ENCODE data around the gene HS1BP3. TPM values are rescaled to one million over a fixed set of nuclear protein-coding genes. Genes with fewer than 3 reads are reported as not detected.

The HS1BP3 gene
- total and polyA plus RNA-seq, 8 donors, result 9.5 to 16.8 (median 10.8) TPM

DNA sequence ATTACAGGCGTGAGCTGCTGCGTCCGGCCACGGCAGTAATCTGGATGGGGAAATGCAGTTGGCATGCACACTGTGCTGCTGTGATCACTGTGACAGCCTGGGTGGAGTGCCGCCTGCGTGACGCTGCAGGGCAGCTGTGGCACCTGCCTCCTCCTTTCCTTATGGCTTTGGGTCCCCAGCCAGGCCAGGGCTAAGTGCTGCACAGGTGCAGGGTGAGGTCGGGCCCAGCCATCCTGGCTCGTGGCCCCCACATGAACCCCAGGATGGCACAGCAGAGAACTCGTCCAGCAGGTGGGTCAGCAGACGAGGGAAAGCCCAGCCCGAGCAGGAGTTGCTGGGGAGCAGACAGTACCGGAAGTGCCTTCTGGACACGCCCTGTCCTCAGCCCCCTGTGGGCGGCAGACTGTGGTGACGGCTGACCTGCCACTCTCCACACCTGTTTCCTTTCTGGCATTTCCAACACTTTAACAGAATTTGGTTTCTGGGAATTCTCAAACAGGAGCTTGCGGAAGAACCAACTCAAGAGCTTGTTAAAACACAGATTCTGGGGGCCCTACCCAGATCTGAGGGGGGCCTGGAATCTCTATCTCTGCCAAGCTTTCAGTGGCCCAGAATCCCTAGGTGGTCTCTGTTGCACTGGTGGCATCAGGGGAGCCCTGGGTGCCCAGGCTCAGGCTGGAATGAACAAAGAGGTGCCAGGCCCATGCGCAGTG lies 16.9 kb downstream of the HS1BP3 start:
- no peak overlapping the region for H3K4me3 ChIP-seq
- DNase-seq (peak in 5 of 6 donors; percentile 55 to 82 (median 61)), ATAC-seq (peak; percentile 65 to 80 (median 78)), FAIRE-seq (no peak)
- H3K9me3 ChIP-seq, result no peaks in the 10 kb centered on the region
- H3K27me3 ChIP-seq, result no peaks in the 10 kb centered on the region
- H3K4me1 ChIP-seq, result peaks cover 0 to 16% (median 0%) of the 10 kb centered on the region in 3 donors
- TF ChIP-seq, protein P1, sequence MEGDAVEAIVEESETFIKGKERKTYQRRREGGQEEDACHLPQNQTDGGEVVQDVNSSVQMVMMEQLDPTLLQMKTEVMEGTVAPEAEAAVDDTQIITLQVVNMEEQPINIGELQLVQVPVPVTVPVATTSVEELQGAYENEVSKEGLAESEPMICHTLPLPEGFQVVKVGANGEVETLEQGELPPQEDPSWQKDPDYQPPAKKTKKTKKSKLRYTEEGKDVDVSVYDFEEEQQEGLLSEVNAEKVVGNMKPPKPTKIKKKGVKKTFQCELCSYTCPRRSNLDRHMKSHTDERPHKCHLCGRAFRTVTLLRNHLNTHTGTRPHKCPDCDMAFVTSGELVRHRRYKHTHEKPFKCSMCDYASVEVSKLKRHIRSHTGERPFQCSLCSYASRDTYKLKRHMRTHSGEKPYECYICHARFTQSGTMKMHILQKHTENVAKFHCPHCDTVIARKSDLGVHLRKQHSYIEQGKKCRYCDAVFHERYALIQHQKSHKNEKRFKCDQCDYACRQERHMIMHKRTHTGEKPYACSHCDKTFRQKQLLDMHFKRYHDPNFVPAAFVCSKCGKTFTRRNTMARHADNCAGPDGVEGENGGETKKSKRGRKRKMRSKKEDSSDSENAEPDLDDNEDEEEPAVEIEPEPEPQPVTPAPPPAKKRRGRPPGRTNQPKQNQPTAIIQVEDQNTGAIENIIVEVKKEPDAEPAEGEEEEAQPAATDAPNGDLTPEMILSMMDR (IDR thresholded peaks at IDR 0.05), result no peak
- 65 to 66% methylated on average over 18 of the region's 18 CpGs for WGBS, 2 donors
- H3K36me3 ChIP-seq, result peaks cover 0 to 6% (median 0%) of the 10 kb centered on the region in 3 donors
- peak overlapping the region; percentile 57 to 85 (median 74) for H3K27ac ChIP-seq
- intact Hi-C loops (cut with DNase I), result no loop called here

DNA sequence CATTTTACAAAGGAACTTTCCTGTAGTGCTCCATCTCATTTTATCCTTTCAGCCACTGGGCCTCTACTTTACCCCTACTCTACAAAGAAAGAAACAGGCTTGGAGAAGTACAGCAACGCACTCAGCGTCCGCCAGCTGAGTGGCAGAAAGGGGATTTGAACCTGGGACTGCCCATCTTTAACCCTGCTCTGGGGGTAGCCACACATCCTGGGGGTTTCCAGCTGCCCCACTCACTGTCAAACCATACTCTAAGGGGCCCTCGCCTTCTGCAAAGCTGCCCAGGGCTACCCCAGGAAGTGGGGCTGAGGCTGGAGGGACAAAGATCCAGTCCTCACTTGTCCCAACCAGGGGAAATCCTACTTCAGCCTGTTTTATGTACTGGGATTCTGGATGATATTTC lies 17.9 kb downstream of the HS1BP3 start:
- DNase-seq (peak in 1 of 6 donors; percentile 12), ATAC-seq (no peak), FAIRE-seq (no peak)
- H3K36me3 ChIP-seq, result peaks cover 0 to 6% (median 0%) of the 10 kb centered on the region in 3 donors
- 94% methylated on average over 4 of the region's 4 CpGs for WGBS, 2 donors
- H3K4me1 ChIP-seq, result peaks cover 0 to 16% (median 0%) of the 10 kb centered on the region in 3 donors
- TF ChIP-seq, protein P1 (IDR thresholded peaks at IDR 0.05), result no peak
- H3K9me3 ChIP-seq, result no peaks in the 10 kb centered on the region
- peak overlapping the region; percentile 57 to 85 (median 74) for H3K27ac ChIP-seq
- H3K4me3 ChIP-seq, result no peak overlapping the region
- H3K27me3 ChIP-seq, result no peaks in the 10 kb centered on the region
- intact Hi-C loops (cut with DNase I), result no loop called here

DNA sequence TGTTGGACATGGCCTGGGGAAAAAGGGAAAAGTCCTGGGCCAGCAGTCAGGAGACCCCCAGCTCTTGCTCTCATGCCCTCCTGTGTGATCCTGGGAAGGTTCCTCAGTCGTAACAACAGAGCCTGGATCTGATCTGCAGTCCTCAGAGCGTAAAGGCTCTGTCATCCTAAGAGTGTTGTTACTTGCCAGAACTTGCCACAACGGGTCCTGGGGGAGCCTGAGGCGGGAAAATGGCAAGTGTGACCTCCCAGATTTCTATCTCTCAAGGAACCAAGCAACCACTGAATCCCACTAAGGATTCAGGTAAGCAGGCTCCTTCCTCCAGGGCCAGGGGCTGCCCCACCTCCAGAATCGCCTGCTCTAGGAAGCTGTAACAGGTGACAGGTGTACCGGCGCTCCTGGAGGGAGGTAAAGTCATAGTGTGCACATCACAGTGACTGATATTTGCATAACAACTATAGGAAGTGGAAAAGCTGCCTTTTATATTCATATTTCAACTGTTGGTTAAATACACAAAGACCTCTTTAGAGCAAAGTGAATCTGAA lies 18.4 kb downstream of the HS1BP3 start:
- H3K9me3 ChIP-seq, result no peaks in the 10 kb centered on the region

DNA sequence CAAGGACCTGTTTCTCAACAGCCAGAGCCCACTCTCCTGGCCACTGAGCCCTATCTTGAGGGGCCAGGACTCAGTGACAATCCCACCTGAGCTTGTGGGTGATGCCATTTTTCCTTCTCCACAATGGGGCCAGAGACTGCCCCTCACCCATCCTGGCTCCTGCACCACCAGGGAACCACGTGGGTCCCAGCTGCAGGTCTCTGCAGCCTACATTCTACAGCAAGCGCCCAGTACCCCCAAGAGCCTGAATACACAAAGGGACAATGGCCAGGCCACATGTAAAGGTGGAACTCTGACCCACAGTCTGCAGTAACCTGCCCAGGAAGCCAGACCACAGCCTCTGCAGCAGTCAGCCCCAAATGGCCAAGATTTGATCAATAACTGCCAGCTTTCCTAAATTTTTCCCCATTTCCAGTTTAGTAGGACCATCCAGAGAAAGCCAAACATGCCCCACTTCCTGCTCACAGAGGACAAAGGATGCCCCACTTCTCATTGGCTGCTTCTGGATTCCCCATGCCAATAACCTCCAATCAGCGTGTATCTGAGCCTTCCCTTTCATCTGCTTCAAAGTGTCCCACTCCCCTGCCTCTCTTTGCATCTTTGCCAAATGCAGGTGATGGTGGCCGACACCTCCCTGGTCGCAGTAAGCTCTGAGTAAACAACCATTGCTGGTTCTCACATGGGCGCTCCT lies 19.1 kb downstream of the HS1BP3 start:
- intact Hi-C loops (cut with DNase I), result no loop called here
- H3K27me3 ChIP-seq, result no peaks in the 10 kb centered on the region
- no peak overlapping the region for H3K4me3 ChIP-seq
- H3K4me1 ChIP-seq, result peaks cover 0 to 16% (median 0%) of the 10 kb centered on the region in 3 donors
- 83 to 85% methylated on average over 6 of the region's 6 CpGs for whole genome bisulfite sequencing, 2 donors
- H3K9me3 ChIP-seq, result no peaks in the 10 kb centered on the region
- no peak for FAIRE-seq
- ATAC-seq, result no peak
- TF ChIP-seq, protein P1 (IDR thresholded peaks at IDR 0.05), result no peak
- peak in 1 of 6 donors; percentile 18 for DNase-seq
- no peak overlapping the region for H3K27ac ChIP-seq
- H3K36me3 ChIP-seq, result peaks cover 0 to 6% (median 0%) of the 10 kb centered on the region in 3 donors

More for the DNA sequence above, 18.4 kb downstream of the HS1BP3 start:
- no peak for FAIRE-seq
- Histone ChIP-seq H3K27me3 (no peaks in the 10 kb centered on the region), H3K36me3 (peaks cover 0 to 6% (median 0%) of the 10 kb centered on the region in 3 donors), H3K27ac (peak overlapping the region in 2 of 4 donors; percentile 80 to 85), H3K4me3 (no peak overlapping the region), H3K4me1 (peaks cover 0 to 16% (median 0%) of the 10 kb centered on the region in 3 donors)
- peak in 1 of 6 donors; percentile 16 for DNase-seq
- ATAC-seq, result no peak
- 87 to 94% methylated on average over 7 of the region's 7 CpGs for WGBS, 2 donors
- intact Hi-C loops (cut with DNase I), result no loop called here
- TF ChIP-seq, protein P1 (IDR thresholded peaks at IDR 0.05), result no peak

All from pancreas (tissue), 10 donors.